Tibial nerve (tissue), 4 donors: ENCODE data around the gene SLAMF1.

Experiments
- EP300 ChIP-seq, 2 donors: sonication (generic); formaldehyde crosslinking; IDR thresholded peaks; one replicate each; pipeline ENCODE4 v1.6.1; 2017; ENCODE audit warnings: antibody characterized with exemption in 2 of 2, mild to moderate bottlenecking in 1 of 2
- TF ChIP-seq, protein P1 (sequence below), 5 experiments: fragments of 200-600 bp in 3 of 5; fragments of 450-650 bp in 2 of 5; sonication (generic) in 3 of 5; IDR thresholded peaks; one replicate each; pipeline ENCODE4 v1.5.1; 2016 to 2019; ENCODE audit warnings: antibody characterized with exemption in 5 of 5, mild to moderate bottlenecking in 3 of 5, moderate library complexity in 2 of 5

DNA sequence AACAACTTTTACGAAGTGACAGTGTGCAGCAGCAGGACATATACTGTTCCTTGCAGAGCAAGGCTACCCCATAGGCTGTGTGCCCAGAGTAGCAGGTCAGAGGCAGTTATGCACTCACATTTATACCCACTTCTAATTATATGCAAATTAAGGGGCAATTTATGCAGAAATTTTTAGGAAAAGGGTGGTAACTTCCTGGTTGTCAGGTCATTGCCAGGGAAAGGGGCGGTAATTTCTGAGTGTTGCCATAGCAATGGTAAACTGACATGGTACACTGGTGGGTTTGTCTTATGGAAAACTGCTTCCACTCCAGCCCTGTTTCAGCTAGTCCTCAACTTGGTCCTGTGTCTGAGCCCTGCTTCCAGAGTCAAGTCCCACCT lies 12.0 kb upstream of the SLAMF1 start:
- TF ChIP-seq, protein P1, sequence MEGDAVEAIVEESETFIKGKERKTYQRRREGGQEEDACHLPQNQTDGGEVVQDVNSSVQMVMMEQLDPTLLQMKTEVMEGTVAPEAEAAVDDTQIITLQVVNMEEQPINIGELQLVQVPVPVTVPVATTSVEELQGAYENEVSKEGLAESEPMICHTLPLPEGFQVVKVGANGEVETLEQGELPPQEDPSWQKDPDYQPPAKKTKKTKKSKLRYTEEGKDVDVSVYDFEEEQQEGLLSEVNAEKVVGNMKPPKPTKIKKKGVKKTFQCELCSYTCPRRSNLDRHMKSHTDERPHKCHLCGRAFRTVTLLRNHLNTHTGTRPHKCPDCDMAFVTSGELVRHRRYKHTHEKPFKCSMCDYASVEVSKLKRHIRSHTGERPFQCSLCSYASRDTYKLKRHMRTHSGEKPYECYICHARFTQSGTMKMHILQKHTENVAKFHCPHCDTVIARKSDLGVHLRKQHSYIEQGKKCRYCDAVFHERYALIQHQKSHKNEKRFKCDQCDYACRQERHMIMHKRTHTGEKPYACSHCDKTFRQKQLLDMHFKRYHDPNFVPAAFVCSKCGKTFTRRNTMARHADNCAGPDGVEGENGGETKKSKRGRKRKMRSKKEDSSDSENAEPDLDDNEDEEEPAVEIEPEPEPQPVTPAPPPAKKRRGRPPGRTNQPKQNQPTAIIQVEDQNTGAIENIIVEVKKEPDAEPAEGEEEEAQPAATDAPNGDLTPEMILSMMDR (IDR thresholded peaks at IDR 0.05), result no peak
- TF ChIP-seq EP300 (IDR thresholded peaks at IDR 0.05), result no peak
